HFFc6 (cell line): ENCODE data around the gene ZNF227. TPM values are rescaled to one million over a fixed set of nuclear protein-coding genes. Genes with fewer than 3 reads are reported as not detected.
"Not testable (repeated sequence)": the region's sequence is repeated elsewhere in the genome, so short reads cannot be mapped to it uniquely, and the experiment has no call there.

Experiments
- DNase-seq: peaks from one replicate; pipeline ENCODE4 v3.0.0-alpha.2; 2018
- H3K27ac Mint-ChIP-seq: 2 replicates; pipeline ENCODE4 v1.8.0; 2020; ENCODE audit warnings: mild to moderate bottlenecking, mixed read lengths
- H3K27me3 Mint-ChIP-seq: 2 replicates; pipeline ENCODE4 v1.8.0; 2021; ENCODE audit warnings: mild to moderate bottlenecking, moderate library complexity, mixed read lengths; ENCODE audit not compliant: insufficient read depth
- H3K36me3 Mint-ChIP-seq: 2 replicates; pipeline ENCODE4 v1.8.0; 2021; ENCODE audit warnings: low read depth, mixed read lengths
- H3K4me1 Mint-ChIP-seq: 2 replicates; pipeline ENCODE4 v1.8.0; 2020; ENCODE audit warnings: low read depth, mixed read lengths
- H3K4me3 Mint-ChIP-seq: 2 replicates; pipeline ENCODE4 v1.8.0; 2020; ENCODE audit warnings: mild to moderate bottlenecking, moderate library complexity, mixed read lengths
- H3K9me3 Mint-ChIP-seq: 2 replicates; pipeline ENCODE4 v1.8.0; 2020; ENCODE audit warnings: mild to moderate bottlenecking, mixed read lengths
- total RNA-seq, 6 experiments: library from RNA; stranded (reverse); fragmentation: NEBNext Ultra II Directional; extraction: Animal tissue kit (Norgen Biotek cat#: 25700); gene quantifications; 2 replicates in 1 of 6; 3 replicates in 5 of 6; pipeline ENCODE4 v1.2.3, GENCODE V29; 2021
- TF ChIP-seq, protein P1 (sequence below): fragments of 200-600 bp; sonication (generic); IDR thresholded peaks from 2 replicates; pipeline ENCODE4 v1.5.0; 2021; ENCODE audit warnings: antibody characterized with exemption, mild to moderate bottlenecking

The ZNF227 gene
- total RNA-seq, 6 experiments from 2014 or later, result 11.6 to 13.4 (median 12.9) TPM

DNA sequence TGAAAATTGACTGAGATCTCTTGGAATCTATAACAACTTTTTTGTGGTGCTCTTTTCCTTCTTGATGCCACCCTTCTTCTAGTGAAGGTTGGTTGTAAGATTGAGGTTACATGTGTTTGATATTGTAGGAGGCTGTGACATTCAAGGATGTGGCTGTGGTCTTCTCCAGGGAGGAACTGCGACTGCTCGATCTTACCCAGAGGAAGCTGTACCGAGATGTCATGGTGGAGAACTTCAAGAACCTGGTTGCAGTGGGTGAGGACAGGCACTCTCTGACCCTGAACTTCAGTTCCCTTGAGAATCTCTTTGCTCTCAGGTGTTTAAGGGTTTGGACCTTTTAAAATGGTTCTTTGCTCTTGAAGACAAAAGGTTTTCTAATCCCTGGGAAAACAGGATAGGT is 16.0 kb downstream of the ZNF227 start:
- Mint-ChIP-seq H3K4me3 (no peak overlapping the region), H3K9me3 (peaks cover 25% of the 10 kb centered on the region), H3K27ac (no peak overlapping the region), H3K27me3 (no peaks in the 10 kb centered on the region), H3K36me3 (peaks cover 71% of the 10 kb centered on the region), H3K4me1 (no peaks in the 10 kb centered on the region)
- DNase-seq, result no peak
- TF ChIP-seq, protein P1, sequence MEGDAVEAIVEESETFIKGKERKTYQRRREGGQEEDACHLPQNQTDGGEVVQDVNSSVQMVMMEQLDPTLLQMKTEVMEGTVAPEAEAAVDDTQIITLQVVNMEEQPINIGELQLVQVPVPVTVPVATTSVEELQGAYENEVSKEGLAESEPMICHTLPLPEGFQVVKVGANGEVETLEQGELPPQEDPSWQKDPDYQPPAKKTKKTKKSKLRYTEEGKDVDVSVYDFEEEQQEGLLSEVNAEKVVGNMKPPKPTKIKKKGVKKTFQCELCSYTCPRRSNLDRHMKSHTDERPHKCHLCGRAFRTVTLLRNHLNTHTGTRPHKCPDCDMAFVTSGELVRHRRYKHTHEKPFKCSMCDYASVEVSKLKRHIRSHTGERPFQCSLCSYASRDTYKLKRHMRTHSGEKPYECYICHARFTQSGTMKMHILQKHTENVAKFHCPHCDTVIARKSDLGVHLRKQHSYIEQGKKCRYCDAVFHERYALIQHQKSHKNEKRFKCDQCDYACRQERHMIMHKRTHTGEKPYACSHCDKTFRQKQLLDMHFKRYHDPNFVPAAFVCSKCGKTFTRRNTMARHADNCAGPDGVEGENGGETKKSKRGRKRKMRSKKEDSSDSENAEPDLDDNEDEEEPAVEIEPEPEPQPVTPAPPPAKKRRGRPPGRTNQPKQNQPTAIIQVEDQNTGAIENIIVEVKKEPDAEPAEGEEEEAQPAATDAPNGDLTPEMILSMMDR, result no peak

DNA sequence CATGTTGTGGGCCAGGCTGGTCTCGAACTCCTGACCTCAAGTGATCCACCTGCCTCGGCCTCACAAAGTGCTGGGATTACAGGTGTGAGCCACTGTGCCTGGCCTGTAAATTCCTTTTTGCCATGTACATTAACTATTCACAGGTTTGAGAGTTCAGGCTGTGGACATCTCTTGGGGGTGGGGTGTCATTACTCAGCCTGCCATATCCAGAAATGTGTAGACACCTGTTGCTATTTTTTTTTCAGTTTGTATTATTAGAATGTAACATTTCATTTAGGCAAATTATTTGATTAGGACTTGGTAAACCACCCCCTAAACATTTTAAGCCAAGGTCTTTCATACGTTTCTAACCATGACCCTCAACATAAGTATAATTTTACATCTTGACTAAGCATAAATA is 20.5 kb downstream of the ZNF227 start:
- Mint-ChIP-seq H3K4me3 (no peak overlapping the region), H3K27me3 (no peaks in the 10 kb centered on the region), H3K36me3 (peaks cover 86% of the 10 kb centered on the region), H3K27ac (no peak overlapping the region), H3K9me3 (peaks cover 26% of the 10 kb centered on the region), H3K4me1 (no peaks in the 10 kb centered on the region)
- TF ChIP-seq, protein P1, result no peak
- DNase-seq, result no peak

DNA sequence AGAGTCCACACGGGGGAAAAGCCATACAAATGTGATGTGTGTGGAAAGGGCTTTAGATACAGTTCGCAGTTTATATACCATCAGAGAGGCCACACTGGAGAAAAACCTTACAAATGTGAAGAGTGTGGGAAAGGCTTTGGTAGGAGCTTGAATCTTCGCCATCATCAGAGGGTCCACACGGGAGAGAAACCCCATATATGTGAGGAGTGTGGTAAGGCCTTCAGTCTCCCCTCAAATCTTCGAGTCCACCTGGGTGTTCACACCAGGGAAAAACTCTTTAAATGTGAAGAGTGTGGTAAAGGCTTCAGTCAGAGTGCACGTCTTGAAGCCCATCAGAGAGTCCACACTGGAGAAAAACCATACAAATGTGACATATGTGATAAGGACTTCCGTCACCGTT is 24.1 kb downstream of the ZNF227 start:
- H3K9me3 Mint-ChIP-seq, result peaks cover 26% of the 10 kb centered on the region
- H3K27me3 Mint-ChIP-seq, result no peaks in the 10 kb centered on the region; the same call in 1 of the 2 replicates
- H3K4me3 Mint-ChIP-seq, result no peak overlapping the region
- H3K36me3 Mint-ChIP-seq, result peaks cover 76% of the 10 kb centered on the region
- TF ChIP-seq, protein P1, result no peak
- H3K27ac Mint-ChIP-seq, result no peak overlapping the region
- no peaks in the 10 kb centered on the region for H3K4me1 Mint-ChIP-seq
- no peak for DNase-seq

DNA sequence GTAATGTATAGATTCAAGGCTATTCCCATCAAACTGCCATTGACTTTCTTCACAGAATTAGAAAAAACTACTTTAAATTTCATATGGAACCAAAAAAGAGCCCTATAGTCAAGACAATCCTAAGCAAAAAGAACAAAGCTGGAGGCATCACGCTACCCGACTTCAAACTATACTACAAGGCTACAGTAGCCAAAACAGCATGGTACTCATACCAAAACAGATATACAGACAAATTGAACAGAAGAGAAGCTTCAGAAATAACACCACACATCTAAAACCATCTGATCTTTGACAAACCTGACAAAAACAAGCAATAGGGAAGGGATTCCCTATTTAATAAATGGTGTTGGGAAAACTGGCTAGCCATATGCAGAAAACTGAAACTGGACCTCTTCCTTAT is 40.0 kb downstream of the ZNF227 start:
- DNase-seq, H3K4me1 Mint-ChIP-seq, H3K27ac Mint-ChIP-seq, H3K4me3 Mint-ChIP-seq, H3K27me3 Mint-ChIP-seq: not testable (repeated sequence)
- H3K36me3 Mint-ChIP-seq, result peaks cover 73% of the 10 kb centered on the region
- H3K9me3 Mint-ChIP-seq, result peaks cover 90% of the 10 kb centered on the region

DNA sequence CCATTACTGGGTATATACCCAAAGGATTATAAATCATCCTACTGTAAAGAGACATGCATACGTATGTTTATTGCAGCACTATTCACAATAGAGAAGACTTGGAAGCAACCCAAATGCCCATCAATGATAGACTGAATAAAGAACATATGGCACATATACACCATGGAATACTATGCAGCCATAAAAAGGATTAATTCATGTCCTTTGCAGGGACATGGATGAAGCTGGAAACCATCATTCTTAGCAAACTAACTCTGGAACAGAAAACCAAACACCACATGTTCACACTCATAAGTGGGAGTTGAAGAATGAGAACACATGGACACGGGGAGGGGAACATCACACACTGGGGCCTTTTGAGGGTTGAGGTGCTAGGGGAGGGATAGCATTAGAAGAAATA is 41.1 kb downstream of the ZNF227 start:
- not testable (repeated sequence) for H3K27ac Mint-ChIP-seq, DNase-seq, H3K4me1 Mint-ChIP-seq, H3K4me3 Mint-ChIP-seq, H3K27me3 Mint-ChIP-seq
- peaks cover 65% of the 10 kb centered on the region for H3K36me3 Mint-ChIP-seq
- H3K9me3 Mint-ChIP-seq, result peaks cover 90% of the 10 kb centered on the region

DNA sequence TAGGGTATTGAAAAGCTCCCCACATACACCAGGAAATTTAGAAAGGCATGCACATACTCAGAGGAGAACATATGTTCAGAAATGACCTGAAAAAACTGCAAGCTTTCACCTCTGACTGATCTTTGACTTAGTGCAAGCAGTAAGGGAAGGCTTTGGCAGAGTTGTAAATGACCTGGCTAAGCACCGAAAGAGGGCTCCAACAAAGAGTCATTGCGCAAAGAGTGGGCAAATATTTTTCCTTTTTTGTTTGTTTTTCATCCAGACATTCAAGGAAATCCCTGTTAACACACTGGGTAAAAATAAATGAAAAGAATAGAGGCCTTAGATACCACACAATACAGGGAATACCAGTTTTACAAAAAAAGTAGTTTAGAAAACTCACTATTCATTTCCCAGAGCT is 42.2 kb downstream of the ZNF227 start:
- TF ChIP-seq, protein P1, result no peak
- Mint-ChIP-seq H3K4me3 (no peak overlapping the region), H3K36me3 (peaks cover 58% of the 10 kb centered on the region)

More for the DNA sequence above, 42.2 kb downstream of the ZNF227 start:
- no peak for DNase-seq
- peaks cover 82% of the 10 kb centered on the region for H3K9me3 Mint-ChIP-seq
- no peaks in the 10 kb centered on the region; the same call in none of the 2 replicates for H3K27me3 Mint-ChIP-seq
- no peak overlapping the region for H3K27ac Mint-ChIP-seq
- H3K4me1 Mint-ChIP-seq, result no peaks in the 10 kb centered on the region
